ENCODE measurements around the gene FOXI1. TPM values are rescaled to one million over a fixed set of nuclear protein-coding genes. Genes with fewer than 3 reads are reported as not detected.

The FOXI1 gene
- total and polyA plus RNA-seq, 2 donors from 2014 or later, result 5.1 to 48.5 TPM

- Histone ChIP-seq H3K36me3 (ENCODE audit: control insufficient read depth in 2 of 3, insufficient read depth in 3 of 3, low read length in 3 of 3) (no peaks in the 10 kb centered on the region), H3K4me3 (ENCODE audit: low read length in 3 of 3) (no peak overlapping the region), H3K27ac (ENCODE audit: low read depth in 2 of 2, low read length in 2 of 2) (no peak overlapping the region), H3K9ac (ENCODE audit: low read length in 3 of 3) (no peak overlapping the region), H3K27me3 (ENCODE audit: control insufficient read depth, insufficient read depth, low read length) (no peaks in the 10 kb centered on the region), H3K9me3 (ENCODE audit: control insufficient read depth in 2 of 3, insufficient read depth in 1 of 3, low read length in 3 of 3) (no peaks in the 10 kb centered on the region), H3K4me1 (ENCODE audit: control insufficient read depth in 2 of 3, insufficient read depth in 2 of 3, low read depth in 1 of 3, low read length in 3 of 3) (no peaks in the 10 kb centered on the region)
- TF ChIP-seq CTCF (IDR thresholded peaks at IDR 0.05; ENCODE audit: borderline replicate concordance, extremely low read depth, insufficient read depth), result no peak
- FAIRE-seq (no peak), DNase-seq (no peak)
- intact Hi-C loops (cut with DNase I), result no loop called here
Measured at GRCh38 chr5:170080786-170081445, 24.8 kb upstream of the FOXI1 start.

GRCh38 chr5:170081616-170082015 is 24.1 kb upstream of the FOXI1 start:
- FAIRE-seq (no peak), DNase-seq (no peak)
- H3K27me3 ChIP-seq (ENCODE audit: control insufficient read depth, insufficient read depth, low read length), result no peaks in the 10 kb centered on the region
- H3K36me3 ChIP-seq (ENCODE audit: control insufficient read depth in 2 of 3, insufficient read depth in 3 of 3, low read length in 3 of 3), result no peaks in the 10 kb centered on the region
- no peak overlapping the region for H3K27ac ChIP-seq (ENCODE audit: low read depth in 2 of 2, low read length in 2 of 2)
- H3K9me3 ChIP-seq (ENCODE audit: control insufficient read depth in 2 of 3, insufficient read depth in 1 of 3, low read length in 3 of 3), result no peaks in the 10 kb centered on the region
- H3K9ac ChIP-seq (ENCODE audit: low read length in 3 of 3), result no peak overlapping the region
- no peaks in the 10 kb centered on the region for H3K4me1 ChIP-seq (ENCODE audit: control insufficient read depth in 2 of 3, insufficient read depth in 2 of 3, low read depth in 1 of 3, low read length in 3 of 3)
- no peak for TF ChIP-seq CTCF (IDR thresholded peaks at IDR 0.05; ENCODE audit: borderline replicate concordance, extremely low read depth, insufficient read depth)
- H3K4me3 ChIP-seq (ENCODE audit: low read length in 3 of 3), result no peak overlapping the region
- intact Hi-C loops (cut with DNase I), result no loop called here

GRCh38 chr5:170082701-170083100 is 23.0 kb upstream of the FOXI1 start:
- H3K9me3 ChIP-seq (ENCODE audit: control insufficient read depth in 2 of 3, insufficient read depth in 1 of 3, low read length in 3 of 3), result no peaks in the 10 kb centered on the region
- H3K27me3 ChIP-seq (ENCODE audit: control insufficient read depth, insufficient read depth, low read length), result no peaks in the 10 kb centered on the region
- H3K27ac ChIP-seq (ENCODE audit: low read depth in 2 of 2, low read length in 2 of 2), result no peak overlapping the region
- no peak for TF ChIP-seq CTCF (IDR thresholded peaks at IDR 0.05; ENCODE audit: borderline replicate concordance, extremely low read depth, insufficient read depth)
- intact Hi-C loops (cut with DNase I), result no loop called here
- H3K9ac ChIP-seq (ENCODE audit: low read length in 3 of 3), result no peak overlapping the region
- no peaks in the 10 kb centered on the region for H3K36me3 ChIP-seq (ENCODE audit: control insufficient read depth in 2 of 3, insufficient read depth in 3 of 3, low read length in 3 of 3)
- no peaks in the 10 kb centered on the region for H3K4me1 ChIP-seq (ENCODE audit: control insufficient read depth in 2 of 3, insufficient read depth in 2 of 3, low read depth in 1 of 3, low read length in 3 of 3)
- DNase-seq, result no peak
- no peak overlapping the region for H3K4me3 ChIP-seq (ENCODE audit: low read length in 3 of 3)
- FAIRE-seq, result no peak
